Lower lobe of right lung (tissue), 2 donors: ENCODE results near the gene ABITRAM. TPM values are rescaled to one million over a fixed set of nuclear protein-coding genes. Genes with fewer than 3 reads are reported as not detected.
"Not testable (repeated sequence)": the region's sequence is repeated elsewhere in the genome, so short reads cannot be mapped to it uniquely, and the experiment has no call there.

Experiments
- ATAC-seq, 2 donors: fragments of 200-7000 bp; cut with Tn5 transposase; one replicate each; pipeline ENCODE4 v1.9.1; 2020 to 2022; ENCODE audit warnings: mild to moderate bottlenecking in 2 of 2, moderate library complexity in 2 of 2
- DNase-seq: peaks from one replicate; pipeline ENCODE4 v3.0.0-alpha.2; 2020
- H3K27ac ChIP-seq: fragments of 200-600 bp; one replicate; pipeline ENCODE4 v1.8.0; 2022
- H3K27me3 ChIP-seq: fragments of 200-600 bp; one replicate; pipeline ENCODE4 v1.8.0; 2022; ENCODE audit warnings: low read depth
- H3K36me3 ChIP-seq: fragments of 200-600 bp; one replicate; pipeline ENCODE4 v1.8.0; 2022; ENCODE audit warnings: mild to moderate bottlenecking
- H3K4me1 ChIP-seq: fragments of 200-600 bp; one replicate; pipeline ENCODE4 v1.8.0; 2022
- H3K4me3 ChIP-seq: fragments of 200-600 bp; one replicate; pipeline ENCODE4 v1.8.0; 2022; ENCODE audit warnings: mild to moderate bottlenecking
- H3K9me3 ChIP-seq: fragments of 200-600 bp; one replicate; pipeline ENCODE4 v1.8.0; 2022
- CTCF ChIP-seq: fragments of 200-600 bp; IDR thresholded peaks from one replicate; pipeline ENCODE4 v1.8.0; 2022; ENCODE audit warnings: antibody characterized with exemption, mild to moderate bottlenecking
- intact Hi-C: fragments of 100-400 bp; cut with DNase I; formaldehyde crosslinking; loops from one replicate; pipeline ENCODE4 v1.11.0; 2022
- total RNA-seq: library from RNA; stranded (reverse); fragmentation: NEBNext Ultra II Directional; extraction: Animal tissue kit (Norgen Biotek cat#: 25700); gene quantifications from one replicate; pipeline ENCODE4 v1.2.1, GENCODE V29; 2021
- donor health status: DM: no; HTN: yes; CAD: no; lungs with severe emphysema.

The ABITRAM gene
- total RNA-seq, 1 donor from 2014 or later: 16.5 TPM

GRCh38 chr9:108961151-108961550 lies 27.0 kb downstream of the ABITRAM start:
- DNase-seq: no peak
- no peaks in the 10 kb centered on the region for H3K9me3 ChIP-seq
- intact Hi-C loops: no loop called here
- H3K27ac ChIP-seq: no peak overlapping the region
- no peaks in the 10 kb centered on the region for H3K27me3 ChIP-seq
- no peak overlapping the region for H3K4me3 ChIP-seq
- H3K4me1 ChIP-seq: peaks cover 4% of the 10 kb centered on the region
- peaks cover 3% of the 10 kb centered on the region for H3K36me3 ChIP-seq
- ATAC-seq: no peak
- no peak for TF ChIP-seq CTCF

GRCh38 chr9:108963459-108964143 lies 29.4 kb downstream of the ABITRAM start:
- no peak overlapping the region for H3K27ac ChIP-seq

GRCh38 chr9:108967916-108968315 lies 33.7 kb downstream of the ABITRAM start:
- H3K9me3 ChIP-seq: no peaks in the 10 kb centered on the region
- no peak overlapping the region for H3K4me3 ChIP-seq
- no peak overlapping the region for H3K27ac ChIP-seq
- ATAC-seq (no peak), DNase-seq (no peak)
- no peaks in the 10 kb centered on the region for H3K4me1 ChIP-seq
- TF ChIP-seq CTCF: no peak
- no peaks in the 10 kb centered on the region for H3K36me3 ChIP-seq
- no peaks in the 10 kb centered on the region for H3K27me3 ChIP-seq
- intact Hi-C loops: no loop called here

More at GRCh38 chr9:108963459-108964143, 29.4 kb downstream of the ABITRAM start:
- intact Hi-C loops: no loop called here
- TF ChIP-seq CTCF: no peak
- Histone ChIP-seq H3K9me3 (no peaks in the 10 kb centered on the region), H3K36me3 (peaks cover 3% of the 10 kb centered on the region), H3K4me1 (no peaks in the 10 kb centered on the region), H3K27me3 (no peaks in the 10 kb centered on the region), H3K4me3 (no peak overlapping the region)
- ATAC-seq (no peak), DNase-seq (no peak)

- ATAC-seq, DNase-seq, intact Hi-C loops, H3K27me3 ChIP-seq, H3K4me1 ChIP-seq, H3K9me3 ChIP-seq, H3K36me3 ChIP-seq, H3K4me3 ChIP-seq, H3K27ac ChIP-seq: not testable (repeated sequence)
Measured at GRCh38 chr9:108971392-108971791, 37.2 kb downstream of the ABITRAM start.

GRCh38 chr9:108972186-108972585 lies 38.0 kb downstream of the ABITRAM start:
- Histone ChIP-seq H3K27ac (no peak overlapping the region), H3K4me3 (no peak overlapping the region), H3K9me3 (no peaks in the 10 kb centered on the region), H3K36me3 (no peaks in the 10 kb centered on the region), H3K4me1 (no peaks in the 10 kb centered on the region), H3K27me3 (no peaks in the 10 kb centered on the region)
- ATAC-seq (no peak), DNase-seq (no peak)
- no peak for TF ChIP-seq CTCF
- intact Hi-C loops: no loop called here

- Histone ChIP-seq H3K4me3 (no peak overlapping the region), H3K27ac (no peak overlapping the region), H3K36me3 (no peaks in the 10 kb centered on the region), H3K4me1 (no peaks in the 10 kb centered on the region), H3K9me3 (no peaks in the 10 kb centered on the region), H3K27me3 (no peaks in the 10 kb centered on the region)
- DNase-seq (no peak), ATAC-seq (no peak)
- TF ChIP-seq CTCF: no peak
- intact Hi-C loops: no loop called here
Measured at GRCh38 chr9:108972626-108973209, 38.5 kb downstream of the ABITRAM start.
